K562 (cell line): ENCODE results near the gene TTLL4. TPM values are rescaled to one million over a fixed set of nuclear protein-coding genes. Genes with fewer than 3 reads are reported as not detected.

Experiments
- CXXC5 ChIP-seq: fragments of 250-450 bp; sonication (Bioruptor Pico); IDR thresholded peaks from 2 replicates; pipeline ENCODE4 v1.8.0; 2022; ENCODE audit warnings: inconsistent platforms, mild to moderate bottlenecking, moderate library complexity
- ERF ChIP-seq: fragments of 450-650 bp; formaldehyde crosslinking; IDR thresholded peaks from 2 replicates; pipeline ENCODE4 v1.4.0; 2020; ENCODE audit warnings: mild to moderate bottlenecking, mixed read lengths
- ETV6 ChIP-seq, 3 experiments: fragments of 150-350 bp in 1 of 3; sonication (generic) in 1 of 3; formaldehyde crosslinking in 1 of 3; IDR thresholded peaks; 2 replicates each; pipeline versions ENCODE4 v1.6.1 to v1.8.0; 2014 to 2022; ENCODE audit warnings: borderline replicate concordance in 2 of 3, low read depth in 2 of 3, antibody characterized with exemption in 1 of 3, low read length in 1 of 3, mild to moderate bottlenecking in 1 of 3, missing genetic modification reagents in 1 of 3
- KDM5B ChIP-seq: fragments of 200-600 bp; sonication (generic); IDR thresholded peaks from 2 replicates; pipeline ENCODE4 v1.6.1; 2012; ENCODE audit warnings: low read depth, mild to moderate bottlenecking, moderate library complexity, low read length, control low read depth, inconsistent platforms; ENCODE audit not compliant: insufficient replicate concordance
- MAFK ChIP-seq: IDR thresholded peaks from 2 replicates; pipeline ENCODE4 v1.6.1; 2011; ENCODE audit warnings: low read length, improper control_type of control experiment
- PML ChIP-seq: IDR thresholded peaks from 2 replicates; pipeline ENCODE4 v1.6.1; 2012; ENCODE audit warnings: low read length, inconsistent platforms
- SIN3B ChIP-seq: fragments of 450-650 bp; IDR thresholded peaks from 2 replicates; pipeline ENCODE4 v1.6.1; 2017; ENCODE audit warnings: low read depth, mild to moderate bottlenecking, moderate library complexity
- SUPT5H ChIP-seq: fragments of 450-650 bp; IDR thresholded peaks from 2 replicates; pipeline ENCODE4 v1.6.1; 2016
- ZBTB40 ChIP-seq, 2 experiments: fragments of 450-650 bp in 1 of 2; sonication (generic) in 1 of 2; formaldehyde crosslinking in 1 of 2; IDR thresholded peaks; 2 replicates each; pipeline versions ENCODE4 v1.7.1 to v1.9.0; 2016 to 2022; ENCODE audit warnings: inconsistent platforms in 1 of 2, mild to moderate bottlenecking in 1 of 2, missing genetic modification reagents in 1 of 2
- ZMIZ1 ChIP-seq, 2 experiments: fragments of 150-350 bp in 1 of 2; IDR thresholded peaks; 2 replicates each; pipeline ENCODE4 v1.6.1; 2012 to 2016; ENCODE audit warnings: low read depth in 2 of 2, low read length in 2 of 2, mild to moderate bottlenecking in 1 of 2, moderate library complexity in 1 of 2
- polyA plus RNA-seq, 8 experiments: library from polyadenylated mRNA; depleted of rRNA in 4 of 8; stranded (reverse) in 5 of 8; unstranded in 3 of 8; fragments of >200 nt; fragmentation: Nextera tagmentation in 2 of 8; fragmentation: Illumina TruSeq in 1 of 8; extraction: Ambion mirVana in 2 of 8; extraction: Trizol in 1 of 8; gene quantifications; 2 replicates each; pipeline versions ENCODE4 v1.2.1 to v1.2.3, GENCODE V29; 2011 to 2014; ENCODE audit warnings: inconsistent platforms in 1 of 8, missing spikeins in 1 of 8
- total RNA-seq, 7 experiments: library from RNA; depleted of rRNA in 6 of 7; stranded (reverse); fragments of >200 nt in 6 of 7; fragmentation: Illumina TruSeq in 2 of 7; extraction: Trizol in 2 of 7; gene quantifications; 2 replicates each; pipeline versions ENCODE4 v1.2.1 to v1.2.3, GENCODE V29; 2011 to 2021; ENCODE audit warnings: low replicate concordance in 1 of 7

The TTLL4 gene
- total and polyA plus RNA-seq, 9 of the 15 experiments (the other 6 are each of a cell fraction or from before 2014, with no cell fraction given): 12.6 to 67.5 (median 24.5) TPM

GRCh38 chr2:218671654-218672566 is 38.7 kb upstream of the TTLL4 start, which contains the start of the genes RNF25 and STK36 (continued):
- peak; percentile 84 to 96; a peak in 3 of 4 replicates for TF ChIP-seq ETV6 (IDR thresholded peaks at IDR 0.05; ENCODE audit: borderline replicate concordance in 1 of 2, low read depth in 2 of 2, low read length in 1 of 2)
- TF ChIP-seq ETV6 (CRISPR knock-in tag; IDR thresholded peaks at IDR 0.05; ENCODE audit: borderline replicate concordance): no peak
- TF ChIP-seq CXXC5 (CRISPR knock-in tag): peak; percentile 63
- peak; percentile 80 for TF ChIP-seq KDM5B
- TF ChIP-seq ZBTB40 (IDR thresholded peaks at IDR 0.05): peak; percentile 96
- TF ChIP-seq ZBTB40 (CRISPR knock-in tag; IDR thresholded peaks at IDR 0.05): no peak
- TF ChIP-seq MAFK: no peak
- peak; percentile 25; the same call in 1 of the 2 replicates for TF ChIP-seq PML
- peak; percentile 81 for TF ChIP-seq SUPT5H
- TF ChIP-seq ZMIZ1 (IDR thresholded peaks at IDR 0.05; ENCODE audit: low read depth in 2 of 2, low read length in 2 of 2): 0 out of 4 replicates have a peak, but pooled peaks of 1 of the 2 experiments have one; percentile 39
- peak; percentile 91 for TF ChIP-seq SIN3B
- TF ChIP-seq ERF (CRISPR knock-in tag): no peak
